HepG2 (cell line): ENCODE measurements around the gene FABP1. TPM values are rescaled to one million over a fixed set of nuclear protein-coding genes. Genes with fewer than 3 reads are reported as not detected.
A peak's percentile ranks its signal among the peaks of the same experiment; 100 is the strongest.

Experiments used
- ATAC-seq: fragments of 200-7000 bp; cut with Tn5 transposase; 3 replicates; pipeline ENCODE4 v1.9.1; 2020; ENCODE audit warnings: mild to moderate bottlenecking, moderate library complexity
- BruUV-seq: library from RNA; stranded (reverse); fragments of 400-500 nt; replicated peaks from 2 replicates; lab custom pipeline; 2021; lab: Mats Ljungman, UMichigan
- CTCF ChIA-PET: fragments of 300-600 bp; formaldehyde crosslinking; extraction: SDS; loops from one replicate; lab custom pipeline; 2021; ENCODE audit warnings: low total read pairs, inconsistent platforms, low intra/inter-chr PET ratio; lab: Yijun Ruan, JAX
- POLR2A ChIA-PET: fragments of 350-600 bp; sonication (Branson Sonifier 250); formaldehyde crosslinking; loops from one replicate; lab custom pipeline; 2020; ENCODE audit warnings: antibody characterized with exemption, inconsistent platforms; lab: Yijun Ruan, JAX
- DNase-seq: peaks from one replicate; pipeline ENCODE4 v3.0.0-alpha.2; 2015; ENCODE audit warnings: low spot score
- FAIRE-seq: peaks from 3 replicates; lab custom pipeline; 2011; peaks lifted over from hg19 to GRCh38; lab: Jason Lieb, UNC
- H2AFZ ChIP-seq: one replicate; pipeline ENCODE4 v1.6.1; 2011; ENCODE audit warnings: low read length, inconsistent platforms
- H3K27ac ChIP-seq: fragments of 300-600 bp; 3 replicates; pipeline ENCODE4 v1.8.0; 2011; ENCODE audit warnings: mixed run types, mild to moderate bottlenecking, mixed read lengths, low read length, inconsistent platforms; ENCODE audit not compliant: insufficient read depth; ENCODE audit errors: extremely low read length
- H3K27me3 ChIP-seq, 2 experiments: fragments of 200-600 bp in 1 of 2; 2 replicates in 1 of 2; 3 replicates in 1 of 2; pipeline versions ENCODE4 v1.6.0 to v1.8.0; 2011; ENCODE audit warnings: low read length in 2 of 2, mild to moderate bottlenecking in 2 of 2, moderate library complexity in 2 of 2, inconsistent platforms in 1 of 2; ENCODE audit not compliant: insufficient read depth in 2 of 2, control insufficient read depth in 1 of 2
- H3K36me3 ChIP-seq, 2 experiments: fragments of 200-600 bp in 1 of 2; replicated peaks in 1 of 2; 2 replicates in 1 of 2; 3 replicates in 1 of 2; pipeline versions ENCODE4 v1.5.1 to v1.8.0; 2011; ENCODE audit warnings: low read length in 2 of 2, inconsistent platforms in 1 of 2; ENCODE audit not compliant: insufficient read depth in 2 of 2, control insufficient read depth in 1 of 2
- H3K4me1 ChIP-seq: 2 replicates; pipeline ENCODE4 v1.5.1; 2012; ENCODE audit warnings: low read length, inconsistent platforms; ENCODE audit not compliant: insufficient read depth
- H3K4me2 ChIP-seq: 2 replicates; pipeline ENCODE4 v1.6.0; 2011; ENCODE audit warnings: low read depth, low read length, inconsistent platforms
- H3K4me3 ChIP-seq, 3 experiments: fragments of 200-600 bp in 1 of 3; sonication (generic), shearing (Covaris generic) in 1 of 3; replicated peaks in 1 of 3; 2 replicates each; pipeline ENCODE4 v1.5.1; 2011 to 2016; ENCODE audit warnings: low read length in 3 of 3, inconsistent platforms in 2 of 3, low read depth in 2 of 3, mild to moderate bottlenecking in 2 of 3, control low read depth in 1 of 3, mixed read lengths in 1 of 3; ENCODE audit not compliant: insufficient read depth in 1 of 3
- H3K79me2 ChIP-seq: one replicate; pipeline ENCODE4 v1.6.1; 2011; ENCODE audit warnings: low read length, inconsistent platforms; ENCODE audit not compliant: insufficient read depth
- H3K9ac ChIP-seq: 2 replicates; pipeline ENCODE4 v1.6.0; 2011; ENCODE audit warnings: mild to moderate bottlenecking, low read depth, low read length, inconsistent platforms; ENCODE audit not compliant: insufficient read depth
- H3K9me3 ChIP-seq: 2 replicates; pipeline ENCODE4 v1.5.1; 2012; ENCODE audit warnings: mild to moderate bottlenecking, low read length
- H4K20me1 ChIP-seq: 2 replicates; pipeline ENCODE4 v1.6.0; 2011; ENCODE audit warnings: inconsistent platforms, mild to moderate bottlenecking, low read length, moderate library complexity; ENCODE audit not compliant: insufficient read depth
- AKNA ChIP-seq: sonication (generic); formaldehyde crosslinking; IDR thresholded peaks from 2 replicates; pipeline ENCODE4 v1.4.0; 2020; ENCODE audit warnings: missing genetic modification reagents, borderline replicate concordance
- ARID3A ChIP-seq: IDR thresholded peaks from 2 replicates; pipeline ENCODE4 v1.6.1; 2012; ENCODE audit warnings: low read depth, low read length, improper control_type of control experiment
- CEBPG ChIP-seq: IDR thresholded peaks from 2 replicates; pipeline ENCODE4 v1.6.1; 2016
- DNMT3B ChIP-seq: conservative IDR thresholded peaks from 2 replicates; pipeline ENCODE4 v1.6.1; 2016; ENCODE audit warnings: missing biosample characterization, control low read depth
- DZIP1 ChIP-seq: sonication (generic); formaldehyde crosslinking; IDR thresholded peaks from 2 replicates; pipeline ENCODE4 v1.5.0; 2020; ENCODE audit warnings: mild to moderate bottlenecking, missing genetic modification reagents
- HNF4A ChIP-seq: sonication (generic); formaldehyde crosslinking; IDR thresholded peaks from 2 replicates; pipeline ENCODE4 v1.4.0; 2020; ENCODE audit warnings: missing genetic modification reagents
- TRIM24 ChIP-seq: sonication (generic); formaldehyde crosslinking; IDR thresholded peaks from 2 replicates; pipeline ENCODE4 v1.8.0; 2022; ENCODE audit warnings: mild to moderate bottlenecking, missing genetic modification reagents
- ZNF772 ChIP-seq: sonication (generic); formaldehyde crosslinking; IDR thresholded peaks from 2 replicates; pipeline ENCODE4 v1.5.0; 2020; ENCODE audit warnings: mild to moderate bottlenecking, missing genetic modification reagents
- WGBS: methylation state at CpG from one replicate; pipeline ENCODE4 v1.1.6; 2017; ENCODE audit warnings: low lambda C conversion rate; 5-methylcytosine and 5-hydroxymethylcytosine counted together
- in situ Hi-C: cut with HindIII; loops from 2 replicates; pipeline ENCODE4 v1.10.0; 2017; ENCODE audit warnings: low pct_unique_long_range_greater_than_20kb; ENCODE audit not compliant: extremely low pct_ligation_motif_present
- intact Hi-C: fragments of 100-400 bp; cut with micrococcal nuclease; formaldehyde crosslinking; loops from one replicate; pipeline ENCODE4 v1.10.0; 2022; ENCODE audit not compliant: unreplicated experiment
- polyA plus RNA-seq, 8 experiments: library from polyadenylated mRNA; depleted of rRNA in 3 of 8; stranded (reverse) in 7 of 8; unstranded in 1 of 8; fragments of >200 nt; fragmentation: Illumina TruSeq in 4 of 8; extraction: Trizol in 4 of 8; gene quantifications; 2 replicates each; pipeline versions ENCODE4 v1.2.1 to v1.2.3, GENCODE V29; 2011 to 2016; ENCODE audit warnings: low read depth in 4 of 8, missing spikeins in 1 of 8, mixed read lengths in 1 of 8; ENCODE audit not compliant: insufficient read depth in 1 of 8
- total RNA-seq, 5 experiments: library from RNA; depleted of rRNA; stranded (reverse); fragments of >200 nt; fragmentation: Illumina TruSeq; extraction: Trizol; gene quantifications; 2 replicates each; pipeline ENCODE4 v1.2.3, GENCODE V29; 2016; ENCODE audit warnings: low read depth in 1 of 5

FABP1 gene
- total and polyA plus RNA-seq, 2 of the 13 experiments (the other 11 are each of a cell fraction or from before 2014, with no cell fraction given), result 644 to 1,608 TPM

- TF ChIP-seq ARID3A (no peak), TRIM24 (CRISPR knock-in tag) (0 out of 2 replicates have a peak, but pooled peaks have one; percentile 10), DZIP1 (no peak), CEBPG (CRISPR knock-in tag) (0 out of 2 replicates have a peak, but pooled peaks have one; percentile 5)
Observed at GRCh38 chr2:88115825-88116518, 11.9 kb downstream of the FABP1 start (continued).

- no peak for FAIRE-seq
- H3K9me3 ChIP-seq, result no peaks in the 10 kb centered on the region
- BruUV-seq, result no TSS peak
- no peak for DNase-seq
- in situ Hi-C loops, result no loop called here
- ChIA-PET POLR2A (interaction anchor here (1.0 kb wide), 1 partner anchor 60 kb away, joined by 3 read pairs; no protein-coding TSS in a partner anchor), CTCF (no interaction called here)
- intact Hi-C loops, result no loop called here
- H3K79me2 ChIP-seq, result no peaks in the 10 kb centered on the region
- no peak overlapping the region for H3K27ac ChIP-seq
- H3K4me3 ChIP-seq, result no peak overlapping the region
- ATAC-seq, result peak; percentile 17; the same call in 2 of the 3 replicates
- H3K27me3 ChIP-seq, result peaks cover 0 to 8% of the 10 kb centered on the region in 2 experiments; a peak in 2 of 5 replicates
- H3K4me1 ChIP-seq, result peaks cover 29% of the 10 kb centered on the region
- H4K20me1 ChIP-seq, result no peaks in the 10 kb centered on the region
- H2AFZ ChIP-seq, result no peak overlapping the region
- H3K4me2 ChIP-seq, result peak overlapping the region; percentile 16; the same call in 1 of the 2 replicates
- TF ChIP-seq HNF4A (CRISPR knock-in tag) (peak; percentile 30; the same call in 1 of the 2 replicates), DNMT3B (no peak), ZNF772 (CRISPR knock-in tag) (no peak), AKNA (CRISPR knock-in tag) (no peak)
- no peaks in the 10 kb centered on the region for H3K36me3 ChIP-seq
- no peak overlapping the region for H3K9ac ChIP-seq
- WGBS, result 22% methylated on average over 5 of the region's 5 CpGs
Observed at GRCh38 chr2:88114889-88115288, 13.0 kb downstream of the FABP1 start.
